Skeletal muscle cell (primary cell): Measurements from ENCODE around the gene PXMP4.
"Not testable (repeated sequence)": the region's sequence is repeated elsewhere in the genome, so short reads cannot be mapped to it uniquely, and the experiment has no call there.

ENCODE experiments used
- DNase-seq: peaks from one replicate; pipeline ENCODE4 v3.0.0-alpha.2; 2010; ENCODE audit warnings: low read depth
- H3K4me3 ChIP-seq: 2 replicates; pipeline ENCODE4 v1.5.1; 2011; ENCODE audit warnings: low read depth, mild to moderate bottlenecking, control low read depth, low read length, moderate library complexity

Gene PXMP4

GRCh38 chr20:33709905-33710541, 10.1 kb downstream of the PXMP4 start:
- no peak overlapping the region for H3K4me3 ChIP-seq
- DNase-seq = no peak

- no peak overlapping the region for H3K4me3 ChIP-seq
- no peak for DNase-seq
These were observed 10.7 kb downstream of the PXMP4 start for GRCh38 chr20:33709398-33709797.

GRCh38 chr20:33707668-33708067, 12.4 kb downstream of the PXMP4 start:
- no peak for DNase-seq
- no peak overlapping the region for H3K4me3 ChIP-seq

- DNase-seq = no peak
These were observed 15.7 kb downstream of the PXMP4 start for GRCh38 chr20:33704197-33704924.

GRCh38 chr20:33703498-33704137, 16.5 kb downstream of the PXMP4 start:
- no peak for DNase-seq
- H3K4me3 ChIP-seq = no peak overlapping the region

More at GRCh38 chr20:33704197-33704924, 15.7 kb downstream of the PXMP4 start:
- no peak overlapping the region for H3K4me3 ChIP-seq

GRCh38 chr20:33702861-33703260, 17.2 kb downstream of the PXMP4 start:
- no peak overlapping the region for H3K4me3 ChIP-seq
- no peak for DNase-seq

GRCh38 chr20:33701629-33702450, 18.3 kb downstream of the PXMP4 start:
- H3K4me3 ChIP-seq = no peak overlapping the region

GRCh38 chr20:33700696-33701441, 19.2 kb downstream of the PXMP4 start:
- not testable (repeated sequence) for DNase-seq, H3K4me3 ChIP-seq

More at GRCh38 chr20:33701629-33702450, 18.3 kb downstream of the PXMP4 start:
- no peak for DNase-seq

- DNase-seq, H3K4me3 ChIP-seq: not testable (repeated sequence)
These were observed 21.1 kb downstream of the PXMP4 start for GRCh38 chr20:33698966-33699365.

GRCh38 chr20:33697129-33697528, 23.0 kb downstream of the PXMP4 start:
- no peak for DNase-seq
- no peak overlapping the region for H3K4me3 ChIP-seq

GRCh38 chr20:33696448-33696847, 23.7 kb downstream of the PXMP4 start:
- no peak overlapping the region for H3K4me3 ChIP-seq
- DNase-seq = no peak

- no peak overlapping the region for H3K4me3 ChIP-seq
- no peak for DNase-seq
These were observed 25.5 kb downstream of the PXMP4 start for GRCh38 chr20:33694639-33695012.

- no peak overlapping the region for H3K4me3 ChIP-seq
- DNase-seq = no peak
These were observed 26.1 kb downstream of the PXMP4 start for GRCh38 chr20:33693741-33694638.

- no peak for DNase-seq
- no peak overlapping the region for H3K4me3 ChIP-seq
These were observed 26.8 kb downstream of the PXMP4 start for GRCh38 chr20:33693289-33693688.

- no peak overlapping the region for H3K4me3 ChIP-seq
- no peak for DNase-seq
These were observed 30.1 kb downstream of the PXMP4 start for GRCh38 chr20:33689973-33690372.

- no peak for DNase-seq
- H3K4me3 ChIP-seq = no peak overlapping the region
These were observed 30.6 kb downstream of the PXMP4 start for GRCh38 chr20:33689493-33689892.

GRCh38 chr20:33688938-33689424, 31.1 kb downstream of the PXMP4 start:
- DNase-seq = no peak

More at GRCh38 chr20:33688938-33689424, 31.1 kb downstream of the PXMP4 start:
- no peak overlapping the region for H3K4me3 ChIP-seq
